LNCAP (cell line): ENCODE data around the gene DNAJC6.
A peak's percentile ranks its signal among the peaks of the same experiment; 100 is the strongest.

Experiments
- CTCF ChIP-seq: fragments of 450-650 bp; IDR thresholded peaks from 2 replicates; pipeline ENCODE4 v1.5.1; 2017; ENCODE audit warnings: mild to moderate bottlenecking

Gene DNAJC6

GRCh38 chr1:65429078-65429477 is 119.7 kb downstream of the DNAJC6 start:
- TF ChIP-seq CTCF, result no peak

- no peak for TF ChIP-seq CTCF
These were observed 120.5 kb downstream of the DNAJC6 start for GRCh38 chr1:65429806-65430205.

GRCh38 chr1:65431111-65431705 is 121.9 kb downstream of the DNAJC6 start:
- peak; percentile 68 for TF ChIP-seq CTCF

GRCh38 chr1:65432918-65433317 is 123.6 kb downstream of the DNAJC6 start:
- no peak for TF ChIP-seq CTCF

- no peak for TF ChIP-seq CTCF
These were observed 124.9 kb downstream of the DNAJC6 start for GRCh38 chr1:65434255-65434654.

- no peak for TF ChIP-seq CTCF
These were observed 125.4 kb downstream of the DNAJC6 start for GRCh38 chr1:65434760-65435159.

GRCh38 chr1:65435987-65436386 is 126.6 kb downstream of the DNAJC6 start:
- TF ChIP-seq CTCF, result no peak

GRCh38 chr1:65437616-65438015 is 128.3 kb downstream of the DNAJC6 start:
- TF ChIP-seq CTCF, result no peak
